Keratinocyte (primary cell): ENCODE results near the gene DAO. TPM values are rescaled to one million over a fixed set of nuclear protein-coding genes. Genes with fewer than 3 reads are reported as not detected.
A peak's percentile ranks its signal among the peaks of the same experiment; 100 is the strongest.

Experiments used
- DNase-seq: peaks from one replicate; pipeline ENCODE4 v3.0.0-alpha.2; 2011; ENCODE audit warnings: low read depth, missing footprints, low spot score
- FAIRE-seq: peaks from 2 replicates; lab custom pipeline; 2011; peaks lifted over from hg19 to GRCh38; lab: Jason Lieb, UNC
- H2AFZ ChIP-seq: 2 replicates; pipeline ENCODE4 v1.6.0; 2012; ENCODE audit warnings: low read length, control low read depth, inconsistent platforms; ENCODE audit not compliant: control insufficient read depth
- H3K27ac ChIP-seq: 2 replicates; pipeline ENCODE4 v1.5.1; 2011; ENCODE audit warnings: low read length; ENCODE audit not compliant: control insufficient read depth, insufficient read depth
- H3K27me3 ChIP-seq: 3 replicates; pipeline ENCODE4 v1.6.0; 2011; ENCODE audit warnings: low read length; ENCODE audit not compliant: control insufficient read depth, insufficient read depth; ENCODE audit errors: extremely low read depth
- H3K36me3 ChIP-seq, 2 experiments: 2 replicates in 1 of 2; 3 replicates in 1 of 2; pipeline ENCODE4 v1.5.1; 2011; ENCODE audit warnings: low read length in 2 of 2, mild to moderate bottlenecking in 1 of 2; ENCODE audit not compliant: control insufficient read depth in 2 of 2, insufficient read depth in 2 of 2; ENCODE audit errors: extremely low read depth in 1 of 2
- H3K4me1 ChIP-seq: 3 replicates; pipeline ENCODE4 v1.5.1; 2011; ENCODE audit warnings: low read length; ENCODE audit not compliant: control insufficient read depth, insufficient read depth; ENCODE audit errors: extremely low read depth
- H3K4me2 ChIP-seq: 3 replicates; pipeline ENCODE4 v1.6.0; 2011; ENCODE audit warnings: low read depth, low read length; ENCODE audit not compliant: control insufficient read depth, insufficient read depth; ENCODE audit errors: extremely low read depth
- H3K4me3 ChIP-seq, 3 experiments: fragments of 200-600 bp in 1 of 3; sonication (generic) in 1 of 3; 2 replicates in 2 of 3; 3 replicates in 1 of 3; pipeline ENCODE4 v1.5.1; 2011 to 2016; ENCODE audit warnings: low read length in 3 of 3, mild to moderate bottlenecking in 3 of 3, control low read depth in 2 of 3, inconsistent platforms in 1 of 3, low read depth in 1 of 3, mixed read lengths in 1 of 3, mixed run types in 1 of 3, moderate library complexity in 1 of 3; ENCODE audit not compliant: control insufficient read depth in 2 of 3, insufficient read depth in 2 of 3; ENCODE audit errors: extremely low read depth in 1 of 3
- H3K79me2 ChIP-seq: 2 replicates; pipeline ENCODE4 v1.6.0; 2012; ENCODE audit warnings: low read length; ENCODE audit not compliant: control insufficient read depth, insufficient read depth
- H3K9ac ChIP-seq: 3 replicates; pipeline ENCODE4 v1.6.0; 2011; ENCODE audit warnings: low read length; ENCODE audit not compliant: control insufficient read depth, insufficient read depth; ENCODE audit errors: extremely low read depth
- H3K9me1 ChIP-seq: 3 replicates; pipeline ENCODE4 v1.6.0; 2011; ENCODE audit warnings: low read length; ENCODE audit not compliant: control insufficient read depth, insufficient read depth; ENCODE audit errors: extremely low read depth
- H3K9me3 ChIP-seq: 2 replicates; pipeline ENCODE4 v1.5.1; 2012; ENCODE audit warnings: low read depth, low read length; ENCODE audit not compliant: control insufficient read depth
- H4K20me1 ChIP-seq: 3 replicates; pipeline ENCODE4 v1.6.0; 2011; ENCODE audit warnings: low read length; ENCODE audit not compliant: control insufficient read depth, insufficient read depth; ENCODE audit errors: extremely low read depth
- EZH2 ChIP-seq: IDR thresholded peaks from one replicate; pipeline ENCODE4 v1.6.1; 2012; ENCODE audit warnings: inconsistent platforms, mild to moderate bottlenecking, low read length, moderate library complexity
- dilution Hi-C: fragments of 300-500 bp; cut with MboI; formaldehyde crosslinking; loops from one replicate; pipeline ENCODE4 v1.7.0; 2020; ENCODE audit warnings: low sequenced_read_pairs; ENCODE audit not compliant: extremely low pct_ligation_motif_present
- polyA plus RNA-seq, 5 experiments: library from polyadenylated mRNA; depleted of rRNA in 3 of 5; stranded (reverse) in 3 of 5; stranded (forward) in 1 of 5; unstranded in 1 of 5; fragments of >200 nt; gene quantifications; 1 replicate in 1 of 5; 2 replicates in 3 of 5; 3 replicates in 1 of 5; pipeline versions ENCODE4 v1.2.1 to v1.2.3, GENCODE V29; 2011 to 2012; ENCODE audit warnings: missing spikeins in 2 of 5, low read depth in 1 of 5, low replicate concordance in 1 of 5
- small RNA-seq, 3 experiments: library from RNA; depleted of rRNA; stranded (forward); fragments of <200 nt; gene quantifications; one replicate each; pipeline ENCODE3, GENCODE V24; 2012; ENCODE audit warnings: low read depth in 3 of 3, low replicate concordance in 1 of 3; ENCODE audit not compliant: insufficient read length in 3 of 3
- TF ChIP-seq, protein P1 (sequence below), 3 experiments: IDR thresholded peaks in 1 of 3; conservative IDR thresholded peaks in 1 of 3; optimal IDR thresholded peaks in 1 of 3; 2 replicates in 2 of 3; 3 replicates in 1 of 3; pipeline versions ENCODE3 to v1.5.1; 2011; ENCODE audit warnings: low read length in 3 of 3, mild to moderate bottlenecking in 3 of 3, moderate library complexity in 2 of 3, control low read depth in 1 of 3, inconsistent platforms in 1 of 3; ENCODE audit not compliant: insufficient read depth in 2 of 3; ENCODE audit errors: extremely low read depth in 1 of 3

Gene DAO
- polyA plus RNA-seq, 1 donor (not counting 4 experiments of a cell fraction or from before 2014, with no cell fraction given): not detected

DNA sequence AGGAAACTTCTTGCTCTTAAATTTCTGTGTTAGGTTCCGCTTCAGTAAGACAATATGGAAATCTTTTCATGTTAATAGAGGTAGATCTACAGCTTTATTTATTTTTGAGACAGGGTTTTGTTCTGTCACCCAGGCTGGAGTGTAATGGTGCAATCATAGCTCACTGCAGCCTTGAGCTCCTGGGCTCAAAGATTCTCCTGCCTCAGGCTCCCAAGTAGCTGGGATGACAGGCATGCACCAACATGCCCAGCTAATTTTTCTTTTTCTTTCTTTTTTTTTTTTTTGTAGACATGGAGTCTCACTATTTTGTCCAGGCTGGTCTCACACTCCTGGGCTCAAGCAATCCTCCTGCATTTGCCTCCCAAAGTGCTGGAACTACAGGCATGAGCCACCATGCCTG, 70.1 kb downstream of the DAO start:
- Histone ChIP-seq H2AFZ (peak overlapping the region; percentile 36), H3K36me3 (no peaks in the 10 kb centered on the region), H3K4me2 (peak overlapping the region; percentile 62), H3K4me1 (peaks cover 14% of the 10 kb centered on the region), H3K9me1 (no peaks in the 10 kb centered on the region), H3K27me3 (no peaks in the 10 kb centered on the region), H3K79me2 (no peaks in the 10 kb centered on the region), H3K4me3 (peak overlapping the region in 1 of 3 experiments; percentile 39), H3K9ac (no peak overlapping the region), H3K27ac (no peak overlapping the region), H4K20me1 (no peaks in the 10 kb centered on the region), H3K9me3 (no peaks in the 10 kb centered on the region)
- TF ChIP-seq EZH2: no peak
- TF ChIP-seq, protein P1, sequence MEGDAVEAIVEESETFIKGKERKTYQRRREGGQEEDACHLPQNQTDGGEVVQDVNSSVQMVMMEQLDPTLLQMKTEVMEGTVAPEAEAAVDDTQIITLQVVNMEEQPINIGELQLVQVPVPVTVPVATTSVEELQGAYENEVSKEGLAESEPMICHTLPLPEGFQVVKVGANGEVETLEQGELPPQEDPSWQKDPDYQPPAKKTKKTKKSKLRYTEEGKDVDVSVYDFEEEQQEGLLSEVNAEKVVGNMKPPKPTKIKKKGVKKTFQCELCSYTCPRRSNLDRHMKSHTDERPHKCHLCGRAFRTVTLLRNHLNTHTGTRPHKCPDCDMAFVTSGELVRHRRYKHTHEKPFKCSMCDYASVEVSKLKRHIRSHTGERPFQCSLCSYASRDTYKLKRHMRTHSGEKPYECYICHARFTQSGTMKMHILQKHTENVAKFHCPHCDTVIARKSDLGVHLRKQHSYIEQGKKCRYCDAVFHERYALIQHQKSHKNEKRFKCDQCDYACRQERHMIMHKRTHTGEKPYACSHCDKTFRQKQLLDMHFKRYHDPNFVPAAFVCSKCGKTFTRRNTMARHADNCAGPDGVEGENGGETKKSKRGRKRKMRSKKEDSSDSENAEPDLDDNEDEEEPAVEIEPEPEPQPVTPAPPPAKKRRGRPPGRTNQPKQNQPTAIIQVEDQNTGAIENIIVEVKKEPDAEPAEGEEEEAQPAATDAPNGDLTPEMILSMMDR (optimal IDR thresholded peaks at IDR 0.05 in 1 of 3, IDR thresholded peaks at IDR 0.05 in 1 of 3, conservative IDR thresholded peaks at IDR 0.05 in 1 of 3; ENCODE audit: extremely low read depth in 1 of 3, insufficient read depth in 2 of 3, low read length in 3 of 3): no peak
- FAIRE-seq (no peak), DNase-seq (no peak)
- dilution Hi-C loops: no loop called here

Small RNA genes lying within 50 kb of the gene (small RNA-seq; reads per million reads assigned to genes)
- gene MIR619: 0 reads per million in 3 experiments
- gene RNU6-361P: 0 reads per million in 3 experiments

Other genes with a start within 250 kb of the DAO start
- 0.80 to 2.2 TPM (median 0.92 TPM) in 3 replicates for gene SELPLG, start 246.2 kb upstream of the DAO start, polyA plus RNA-seq
- 230 to 283 TPM (median 268 TPM) in 3 replicates for gene CORO1C, start 148.6 kb upstream of the DAO start, polyA plus RNA-seq
- gene SSH1, start 22.5 kb upstream of the DAO start, polyA plus RNA-seq: 16.4 to 23.6 TPM (median 21.2 TPM) in 3 replicates
- not detected in 3 replicates for gene SVOP, start 141.0 kb downstream of the DAO start, polyA plus RNA-seq
- 8.4 to 11.3 TPM (median 10.0 TPM) in 3 replicates for gene USP30, start 172.5 kb downstream of the DAO start, polyA plus RNA-seq
- gene ALKBH2, start 213.4 kb downstream of the DAO start, polyA plus RNA-seq: 18.3 to 31.0 TPM (median 25.2 TPM) in 3 replicates
- 17.9 to 35.1 TPM (median 26.3 TPM) in 3 replicates for gene UNG, start 217.5 kb downstream of the DAO start, polyA plus RNA-seq
- gene ACACB, start 236.5 kb downstream of the DAO start, polyA plus RNA-seq: 0.54 to 2.1 TPM (median 1.3 TPM) in 3 replicates